ENCODE data around the gene SLC38A8.

DNA sequence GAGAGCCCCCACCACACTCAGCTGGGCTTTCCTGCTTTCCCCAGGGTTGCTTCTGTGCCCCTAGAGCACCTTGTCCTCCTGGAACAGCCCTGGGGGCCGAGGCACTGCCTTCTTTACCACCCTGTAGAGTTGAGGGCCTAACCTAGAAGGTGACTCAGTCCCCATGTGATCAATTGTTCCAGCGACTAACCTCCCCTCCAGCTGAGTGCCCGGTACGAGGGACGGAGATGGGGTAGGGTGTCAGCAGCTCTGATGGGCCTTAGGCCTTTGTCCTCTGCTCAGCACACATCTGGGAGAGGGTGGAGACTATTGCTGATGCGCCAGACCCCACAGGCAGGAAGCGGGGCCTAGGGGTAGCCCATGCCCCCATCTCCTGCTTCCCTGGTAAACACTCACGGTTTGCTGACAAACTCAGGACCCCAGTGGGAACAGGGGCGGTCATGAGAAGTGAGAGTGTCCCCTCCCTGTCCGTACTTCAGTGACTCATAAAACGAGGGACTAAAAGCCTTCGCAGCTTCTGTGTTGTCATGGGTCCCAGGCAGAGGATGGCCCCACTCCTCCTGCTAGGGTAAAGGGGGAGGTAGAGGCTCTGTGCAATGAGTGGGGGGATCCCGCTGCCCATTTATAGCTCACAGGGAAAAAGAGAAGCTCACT is 41.5 kb downstream of the SLC38A8 start:
- TF ChIP-seq, protein P1, sequence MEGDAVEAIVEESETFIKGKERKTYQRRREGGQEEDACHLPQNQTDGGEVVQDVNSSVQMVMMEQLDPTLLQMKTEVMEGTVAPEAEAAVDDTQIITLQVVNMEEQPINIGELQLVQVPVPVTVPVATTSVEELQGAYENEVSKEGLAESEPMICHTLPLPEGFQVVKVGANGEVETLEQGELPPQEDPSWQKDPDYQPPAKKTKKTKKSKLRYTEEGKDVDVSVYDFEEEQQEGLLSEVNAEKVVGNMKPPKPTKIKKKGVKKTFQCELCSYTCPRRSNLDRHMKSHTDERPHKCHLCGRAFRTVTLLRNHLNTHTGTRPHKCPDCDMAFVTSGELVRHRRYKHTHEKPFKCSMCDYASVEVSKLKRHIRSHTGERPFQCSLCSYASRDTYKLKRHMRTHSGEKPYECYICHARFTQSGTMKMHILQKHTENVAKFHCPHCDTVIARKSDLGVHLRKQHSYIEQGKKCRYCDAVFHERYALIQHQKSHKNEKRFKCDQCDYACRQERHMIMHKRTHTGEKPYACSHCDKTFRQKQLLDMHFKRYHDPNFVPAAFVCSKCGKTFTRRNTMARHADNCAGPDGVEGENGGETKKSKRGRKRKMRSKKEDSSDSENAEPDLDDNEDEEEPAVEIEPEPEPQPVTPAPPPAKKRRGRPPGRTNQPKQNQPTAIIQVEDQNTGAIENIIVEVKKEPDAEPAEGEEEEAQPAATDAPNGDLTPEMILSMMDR (IDR thresholded peaks at IDR 0.05): no peak
- TF ChIP-seq EZH2 (IDR thresholded peaks at IDR 0.05; ENCODE audit: borderline replicate concordance, insufficient read depth, low read depth, low read length, poor library complexity, severe bottlenecking): no peak
